Kidney epithelial cell (primary cell): ENCODE data around the gene CLTB. TPM values are rescaled to one million over a fixed set of nuclear protein-coding genes. Genes with fewer than 3 reads are reported as not detected.

Experiments used
- DNase-seq: peaks from one replicate; pipeline ENCODE4 v3.0.0-alpha.2; 2010; ENCODE audit warnings: low read depth
- H3K27me3 ChIP-seq: 2 replicates; pipeline ENCODE4 v1.6.0; 2011; ENCODE audit warnings: low read length; ENCODE audit not compliant: control insufficient read depth, insufficient read depth
- H3K36me3 ChIP-seq: 2 replicates; pipeline ENCODE4 v1.5.1; 2011; ENCODE audit warnings: low read length; ENCODE audit not compliant: control insufficient read depth, insufficient read depth
- H3K4me3 ChIP-seq: 2 replicates; pipeline ENCODE4 v1.5.1; 2011; ENCODE audit warnings: low read depth, mild to moderate bottlenecking, control low read depth, low read length
- CTCF ChIP-seq: IDR thresholded peaks from 2 replicates; pipeline ENCODE4 v1.5.1; 2011; ENCODE audit warnings: mild to moderate bottlenecking, moderate library complexity, low read length, control low read depth, inconsistent platforms; ENCODE audit not compliant: insufficient read depth, poor library complexity, severe bottlenecking
- total RNA-seq: library from RNA; depleted of rRNA; stranded (reverse); fragments of >200 nt; gene quantifications from 2 replicates; pipeline ENCODE4 v1.2.3, GENCODE V29; 2015

The CLTB gene
- total RNA-seq, 1 donor from 2014 or later: 172 TPM

GRCh38 chr5:176353533-176353932 lies 62.8 kb downstream of the CLTB start:
- Histone ChIP-seq H3K36me3 (peaks cover 3% of the 10 kb centered on the region), H3K27me3 (no peaks in the 10 kb centered on the region), H3K4me3 (no peak overlapping the region)
- no peak for TF ChIP-seq CTCF
- DNase-seq: no peak

GRCh38 chr5:176352116-176352878 lies 64.0 kb downstream of the CLTB start:
- DNase-seq: no peak
- TF ChIP-seq CTCF: no peak
- H3K36me3 ChIP-seq: peaks cover 5% of the 10 kb centered on the region
- no peaks in the 10 kb centered on the region for H3K27me3 ChIP-seq
- no peak overlapping the region for H3K4me3 ChIP-seq

GRCh38 chr5:176350416-176350815 lies 65.9 kb downstream of the CLTB start:
- H3K4me3 ChIP-seq: no peak overlapping the region
- peaks cover 6% of the 10 kb centered on the region for H3K36me3 ChIP-seq
- TF ChIP-seq CTCF: no peak
- DNase-seq: no peak
- H3K27me3 ChIP-seq: no peaks in the 10 kb centered on the region

- Histone ChIP-seq H3K27me3 (no peaks in the 10 kb centered on the region), H3K4me3 (no peak overlapping the region), H3K36me3 (peaks cover 4% of the 10 kb centered on the region)
- no peak for TF ChIP-seq CTCF
- DNase-seq: no peak
Observed at GRCh38 chr5:176342766-176343458, 73.4 kb downstream of the CLTB start.

Other genes starting within 250 kb of the CLTB start
- gene SIMC1, start 178.1 kb downstream of the CLTB start, total RNA-seq: 11.5 and 15.7 TPM in 2 replicates
- 92.4 and 112 TPM in 2 replicates for gene KIAA1191, start 54.8 kb downstream of the CLTB start, total RNA-seq
- gene ARL10, start 51.1 kb downstream of the CLTB start, total RNA-seq: 8.8 and 18.5 TPM in 2 replicates
- 17.8 and 21.1 TPM in 2 replicates for gene NOP16, start 27.9 kb downstream of the CLTB start, total RNA-seq
- gene HIGD2A, start 27.8 kb downstream of the CLTB start, total RNA-seq: 139 and 161 TPM in 2 replicates
- 44.4 and 45.5 TPM in 2 replicates for gene FAF2, start 31.8 kb upstream of the CLTB start, total RNA-seq
- gene RNF44, start 120.9 kb upstream of the CLTB start, total RNA-seq: 31.2 and 36.6 TPM in 2 replicates
- gene CDHR2, start 132.8 kb upstream of the CLTB start, total RNA-seq: 0.08 and 0.21 TPM in 2 replicates
- 17.3 and 19.9 TPM in 2 replicates for gene GPRIN1, start 193.6 kb upstream of the CLTB start, total RNA-seq
- gene SNCB, start 214.0 kb upstream of the CLTB start, total RNA-seq: not detected in 2 replicates
- not detected in 2 replicates for gene EIF4E1B, start 214.1 kb upstream of the CLTB start, total RNA-seq
- 53.9 and 65.4 TPM in 2 replicates for gene TSPAN17, start 230.9 kb upstream of the CLTB start, total RNA-seq